ES-I3 (cell line): ENCODE results near the gene DIDO1.

Experiments used
- H3K36me3 ChIP-seq: 2 replicates; pipeline ENCODE4 v1.6.1; 2013; ENCODE audit warnings: mild to moderate bottlenecking, low read length, control low read depth, moderate library complexity; ENCODE audit not compliant: insufficient read depth
- H3K4me1 ChIP-seq: 2 replicates; pipeline ENCODE4 v1.6.1; 2013; ENCODE audit warnings: mild to moderate bottlenecking, control low read depth, low read length; ENCODE audit not compliant: insufficient read depth
- H3K9ac ChIP-seq: 2 replicates; pipeline ENCODE4 v1.6.1; 2013; ENCODE audit warnings: low read depth, mild to moderate bottlenecking, low read length, moderate library complexity
- H3K9me3 ChIP-seq: 2 replicates; pipeline ENCODE4 v1.6.1; 2013; ENCODE audit warnings: mild to moderate bottlenecking, low read length, moderate library complexity; ENCODE audit not compliant: control insufficient read depth, insufficient read depth

Gene DIDO1

DNA sequence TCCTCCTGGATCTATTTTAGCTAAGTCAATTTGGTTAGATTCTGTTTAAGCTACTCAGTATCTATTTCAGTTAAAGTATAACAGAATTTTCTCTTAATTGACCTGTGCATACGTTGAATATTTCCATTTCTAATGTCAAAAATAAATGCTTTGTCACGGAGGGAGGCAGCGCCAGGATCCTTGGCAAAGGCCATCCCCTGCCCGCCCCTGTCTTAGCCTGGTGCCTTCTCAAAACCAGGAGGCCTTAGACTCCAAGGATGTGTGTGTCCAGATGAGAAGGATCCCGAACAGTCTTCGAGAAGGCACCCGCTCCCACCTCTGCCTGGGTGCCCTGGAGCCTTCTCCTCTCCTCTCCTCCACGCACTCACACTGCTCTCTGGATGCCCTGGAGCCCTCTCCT lies 87.0 kb downstream of the DIDO1 start:
- Histone ChIP-seq H3K4me1 (no peaks in the 10 kb centered on the region), H3K9me3 (no peaks in the 10 kb centered on the region), H3K36me3 (peaks cover 12% of the 10 kb centered on the region; the same call in 1 of the 2 replicates), H3K9ac (no peak overlapping the region)

DNA sequence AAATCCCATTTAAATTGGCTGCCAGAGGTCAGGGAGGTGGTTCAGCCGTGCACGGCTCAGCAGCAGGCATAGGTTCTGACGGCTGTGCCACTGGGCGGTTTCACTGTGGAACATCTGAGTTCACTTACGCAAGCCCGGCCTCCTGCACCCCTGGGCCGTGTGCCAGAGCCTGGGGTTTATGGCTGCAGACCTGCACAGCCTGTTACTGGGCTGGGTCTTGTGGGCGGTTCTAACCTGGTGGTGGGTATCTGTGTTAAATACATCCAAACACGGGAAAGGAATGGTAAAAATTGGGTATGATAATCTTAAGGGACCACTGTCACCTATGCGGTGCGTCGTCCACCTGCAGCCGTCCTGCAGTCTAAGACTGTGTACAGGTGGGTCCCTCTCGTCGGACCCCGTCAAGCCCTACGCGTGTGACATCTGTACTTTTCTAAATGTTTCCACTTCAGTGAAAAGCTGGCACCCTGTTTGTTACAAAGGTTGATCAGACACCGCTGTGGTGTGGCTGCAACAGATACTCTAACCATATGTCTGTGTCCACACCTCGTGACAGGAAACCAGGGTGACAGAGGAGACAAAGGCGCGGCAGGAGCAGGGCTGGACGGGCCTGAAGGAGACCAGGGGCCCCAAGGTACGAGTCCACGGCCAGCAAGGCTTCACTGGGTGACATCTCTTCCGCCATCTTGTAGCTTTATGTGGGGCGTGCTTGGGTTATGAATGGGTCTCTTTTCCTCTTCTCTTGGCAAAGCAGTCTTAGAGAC lies 88.0 kb downstream of the DIDO1 start:
- H3K4me1 ChIP-seq: no peaks in the 10 kb centered on the region
- H3K36me3 ChIP-seq: peaks cover 12% of the 10 kb centered on the region; the same call in 1 of the 2 replicates
- H3K9me3 ChIP-seq: no peaks in the 10 kb centered on the region
- no peak overlapping the region for H3K9ac ChIP-seq

DNA sequence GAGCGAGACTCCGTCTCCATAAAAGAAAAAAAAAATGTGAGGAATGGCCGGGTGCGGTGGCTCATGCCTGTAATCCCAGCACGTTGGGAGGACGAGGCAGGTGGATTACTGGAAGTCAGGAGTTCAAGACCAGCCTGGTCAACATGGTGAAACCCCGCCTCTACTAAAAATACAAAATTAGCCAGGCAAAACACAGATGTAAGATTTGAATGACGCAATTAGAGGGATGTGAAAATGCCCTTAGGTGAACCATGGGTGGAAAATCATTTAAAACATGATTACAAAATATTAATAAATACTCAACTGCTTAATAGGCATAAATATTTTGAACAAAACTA lies 88.5 kb downstream of the DIDO1 start:
- Histone ChIP-seq H3K4me1 (peaks cover 2% of the 10 kb centered on the region), H3K9me3 (no peaks in the 10 kb centered on the region), H3K36me3 (peaks cover 12% of the 10 kb centered on the region; the same call in 1 of the 2 replicates), H3K9ac (no peak overlapping the region)

DNA sequence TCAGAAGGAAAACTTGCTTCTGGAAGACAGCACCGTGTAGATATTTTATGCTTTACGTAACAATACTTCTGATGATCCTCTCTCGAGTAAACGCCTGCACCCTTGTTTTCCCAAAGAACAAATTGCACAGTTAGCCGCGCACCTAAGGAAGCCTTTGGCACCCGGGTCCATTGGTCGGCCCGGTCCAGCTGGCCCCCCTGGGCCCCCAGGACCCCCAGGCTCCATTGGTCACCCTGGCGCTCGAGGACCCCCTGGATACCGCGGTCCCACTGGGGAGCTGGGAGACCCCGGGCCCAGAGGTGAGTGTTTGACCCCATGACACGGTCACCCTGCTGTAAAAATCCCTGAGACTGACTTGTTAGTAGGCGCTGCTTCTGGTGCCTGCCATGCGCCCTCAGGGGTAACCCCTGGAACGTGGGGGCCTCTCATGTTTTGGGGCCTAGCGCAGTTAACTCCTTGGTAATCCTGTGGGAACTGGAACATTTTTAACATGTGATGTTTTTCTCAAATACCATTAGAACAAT lies 89.3 kb downstream of the DIDO1 start:
- H3K9me3 ChIP-seq: no peaks in the 10 kb centered on the region
- peaks cover 12% of the 10 kb centered on the region; the same call in 1 of the 2 replicates for H3K36me3 ChIP-seq
- no peak overlapping the region for H3K9ac ChIP-seq
- H3K4me1 ChIP-seq: peaks cover 7% of the 10 kb centered on the region

DNA sequence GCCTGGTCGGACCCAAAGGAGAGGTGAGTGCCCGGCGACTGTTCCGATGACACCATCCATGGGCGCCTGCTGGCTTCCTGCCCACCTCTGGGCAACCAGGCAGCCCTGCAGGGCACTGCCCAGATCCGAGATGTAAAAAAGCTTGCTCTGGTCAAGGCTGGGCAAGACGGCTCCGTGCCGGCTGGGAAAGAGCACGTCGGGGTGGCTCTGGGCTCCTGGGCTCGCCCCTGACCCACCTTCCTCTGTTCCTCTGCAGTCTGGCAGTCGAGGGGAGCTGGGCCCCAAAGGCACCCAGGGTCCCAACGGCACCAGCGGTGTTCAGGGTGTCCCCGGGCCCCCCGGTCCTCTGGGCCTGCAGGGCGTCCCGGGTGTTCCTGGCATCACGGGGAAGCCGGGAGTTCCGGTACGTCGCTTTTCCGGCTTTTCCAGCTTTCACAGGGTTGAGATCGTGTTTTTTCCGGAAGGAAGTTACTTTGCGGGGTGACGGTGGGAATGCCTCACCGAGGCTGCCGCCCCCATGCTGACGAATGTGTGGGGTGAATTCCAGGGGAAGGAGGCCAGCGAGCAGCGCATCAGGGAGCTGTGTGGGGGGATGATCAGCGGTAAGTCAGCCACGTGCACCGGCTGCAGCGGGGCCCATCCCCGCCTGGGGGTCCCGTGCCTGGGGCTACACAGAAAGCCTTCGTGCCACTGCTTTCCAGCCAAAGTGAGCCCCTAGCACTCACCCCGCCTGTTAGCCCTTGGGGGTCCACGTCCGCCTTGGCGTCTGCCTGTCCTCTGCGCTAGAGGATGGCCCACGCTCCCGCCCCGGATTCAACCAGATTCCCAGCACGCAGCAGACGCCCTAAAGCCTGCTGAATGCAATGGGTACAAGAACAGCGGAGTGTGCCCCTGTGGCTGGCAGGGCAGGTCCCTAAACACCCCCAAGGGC lies 90.1 kb downstream of the DIDO1 start:
- Histone ChIP-seq H3K9me3 (no peaks in the 10 kb centered on the region), H3K36me3 (peaks cover 12% of the 10 kb centered on the region; the same call in 1 of the 2 replicates), H3K9ac (no peak overlapping the region), H3K4me1 (peaks cover 14% of the 10 kb centered on the region)

DNA sequence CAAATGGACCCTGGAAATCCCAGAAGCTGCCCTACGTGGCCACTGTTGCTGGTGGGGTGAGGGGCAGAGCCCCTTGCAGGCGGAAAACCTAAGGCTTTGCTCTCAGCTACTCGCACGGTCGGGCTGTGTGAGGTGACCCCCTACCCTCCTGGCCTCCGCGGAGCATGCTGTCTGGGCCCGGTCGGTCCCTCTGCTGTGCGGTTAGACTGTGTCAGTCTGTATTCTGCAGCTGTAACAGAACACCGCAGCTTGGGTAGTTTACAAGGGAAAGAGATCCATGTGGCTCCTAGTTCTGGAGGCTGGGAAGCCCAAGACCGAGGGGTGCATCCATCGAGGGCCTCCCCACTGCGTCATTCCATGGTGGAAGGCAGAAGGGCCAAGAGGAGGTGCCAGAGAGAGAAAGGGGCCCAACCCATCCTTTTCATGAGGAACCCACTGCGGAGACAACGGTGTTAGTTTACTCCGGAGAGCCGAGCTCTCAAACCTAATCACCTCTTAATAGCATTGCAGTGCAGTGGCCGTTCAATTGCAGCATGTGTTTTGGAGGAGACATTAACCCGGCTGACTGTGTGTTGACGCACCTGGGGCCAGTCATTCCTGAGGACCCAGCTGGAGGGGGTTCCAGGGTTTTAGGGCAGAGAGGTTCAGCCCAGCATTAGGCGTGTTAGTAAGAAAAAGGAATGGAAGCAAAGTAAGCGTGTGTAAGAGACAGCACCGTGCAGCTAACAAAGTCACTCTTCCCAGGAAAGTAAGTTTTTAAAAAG lies 91.2 kb downstream of the DIDO1 start:
- Histone ChIP-seq H3K9ac (no peak overlapping the region), H3K36me3 (peaks cover 12% of the 10 kb centered on the region; the same call in 1 of the 2 replicates), H3K9me3 (no peaks in the 10 kb centered on the region), H3K4me1 (peaks cover 14% of the 10 kb centered on the region)

DNA sequence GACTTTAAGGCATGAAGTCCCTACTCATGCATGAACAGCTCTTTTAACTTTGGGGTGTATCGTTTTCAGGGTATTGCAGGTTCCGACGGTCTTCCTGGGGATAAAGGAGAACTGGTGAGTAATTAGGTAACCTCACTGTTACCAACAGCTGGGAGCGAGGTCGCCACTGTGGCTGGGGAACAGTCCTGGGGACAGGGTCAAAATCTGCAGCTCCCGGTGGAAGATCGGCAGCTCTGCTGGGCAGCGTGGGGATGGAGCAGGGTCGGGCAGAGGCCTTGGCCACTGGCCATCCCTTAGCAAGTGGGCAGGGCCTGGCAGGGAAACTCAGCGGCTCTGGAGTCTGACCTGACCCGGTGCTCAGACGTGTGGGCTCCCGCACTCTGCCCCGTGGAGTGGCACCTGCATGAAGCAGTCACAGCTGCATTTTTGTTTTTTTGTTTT lies 93.3 kb downstream of the DIDO1 start:
- H3K9ac ChIP-seq: no peak overlapping the region
- H3K4me1 ChIP-seq: peaks cover 14% of the 10 kb centered on the region
- H3K36me3 ChIP-seq: peaks cover 5% of the 10 kb centered on the region; the same call in 1 of the 2 replicates
- no peaks in the 10 kb centered on the region for H3K9me3 ChIP-seq

DNA sequence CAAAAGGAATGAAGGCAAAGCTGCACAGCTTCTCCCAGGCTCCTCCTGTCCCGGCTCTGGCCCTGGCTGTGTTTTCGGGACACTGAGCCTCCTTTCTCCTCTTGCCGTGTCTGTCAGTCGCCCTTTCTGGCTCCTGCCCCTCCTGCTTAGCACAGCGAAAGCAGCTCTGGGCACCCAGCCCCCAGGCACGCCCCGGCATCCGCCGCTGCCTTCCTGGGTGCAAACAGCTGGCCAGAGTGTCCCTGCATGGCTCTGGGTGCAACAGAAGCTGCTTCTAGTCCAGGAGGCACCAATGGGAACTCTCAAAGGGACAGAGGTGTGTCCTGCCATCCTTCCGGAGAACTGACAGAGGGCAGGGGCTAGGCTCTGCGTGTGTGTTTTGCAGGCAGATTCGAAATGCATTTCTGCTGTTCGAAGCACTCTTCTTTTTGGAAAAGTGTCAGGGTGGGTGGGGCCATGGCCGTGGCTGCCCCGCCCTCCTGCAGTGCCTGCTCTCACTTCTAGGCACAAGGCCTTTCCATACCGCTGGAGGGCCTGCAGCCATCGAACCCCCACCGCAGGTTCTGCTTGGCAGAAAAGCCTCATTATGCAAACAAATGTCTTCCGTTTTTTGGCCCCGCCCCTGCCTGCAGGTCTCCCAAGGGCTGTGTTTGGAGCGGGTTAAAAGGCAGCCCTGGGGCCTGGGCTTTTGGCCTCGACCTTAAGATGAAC lies 93.9 kb downstream of the DIDO1 start:
- H3K4me1 ChIP-seq: peaks cover 14% of the 10 kb centered on the region
- no peak overlapping the region for H3K9ac ChIP-seq
- no peaks in the 10 kb centered on the region for H3K9me3 ChIP-seq
- H3K36me3 ChIP-seq: peaks cover 5% of the 10 kb centered on the region; the same call in 1 of the 2 replicates

DNA sequence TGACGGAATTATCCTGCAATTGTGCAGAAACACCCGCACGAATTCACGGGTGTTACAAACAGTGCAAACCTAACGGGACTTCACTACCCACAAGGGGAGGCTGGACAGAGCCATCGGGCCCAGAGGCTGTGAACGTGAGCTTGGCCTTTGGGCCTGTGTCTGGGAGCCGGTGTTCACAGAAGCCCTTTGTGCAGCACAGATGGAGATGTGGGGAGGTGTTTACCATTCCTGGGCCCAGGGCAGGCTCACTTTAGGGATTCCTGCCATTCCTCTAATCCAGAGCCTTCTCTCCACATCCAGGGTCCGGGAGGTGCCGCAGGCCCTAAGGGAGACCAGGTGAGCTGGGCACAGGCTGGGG lies 94.5 kb downstream of the DIDO1 start:
- Histone ChIP-seq H3K36me3 (peaks cover 5% of the 10 kb centered on the region; the same call in 1 of the 2 replicates), H3K9me3 (no peaks in the 10 kb centered on the region), H3K9ac (no peak overlapping the region), H3K4me1 (peaks cover 14% of the 10 kb centered on the region)

DNA sequence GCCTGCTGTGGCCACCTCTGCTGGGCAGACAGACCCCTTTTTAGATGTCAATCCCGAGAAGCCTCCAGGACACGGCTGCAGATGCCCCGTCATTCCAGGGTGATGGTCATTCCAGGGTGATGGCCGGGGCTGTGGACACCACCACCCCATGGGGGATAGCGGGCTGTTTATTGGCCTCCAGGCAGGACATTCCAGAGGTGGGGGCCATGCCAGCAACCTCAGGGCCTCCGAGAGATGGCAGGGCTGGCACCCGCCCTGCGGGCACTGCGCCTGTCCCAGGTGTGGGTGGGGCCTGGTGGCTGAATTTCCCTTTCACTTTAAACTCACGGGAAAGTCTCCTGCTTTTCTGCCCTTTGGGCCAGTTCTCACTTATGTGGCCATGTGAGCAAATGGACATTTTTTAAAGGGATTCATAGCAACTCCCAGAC lies 94.9 kb downstream of the DIDO1 start:
- no peak overlapping the region for H3K9ac ChIP-seq
- H3K4me1 ChIP-seq: peaks cover 14% of the 10 kb centered on the region
- no peaks in the 10 kb centered on the region for H3K9me3 ChIP-seq
- H3K36me3 ChIP-seq: peaks cover 5% of the 10 kb centered on the region; the same call in 1 of the 2 replicates

DNA sequence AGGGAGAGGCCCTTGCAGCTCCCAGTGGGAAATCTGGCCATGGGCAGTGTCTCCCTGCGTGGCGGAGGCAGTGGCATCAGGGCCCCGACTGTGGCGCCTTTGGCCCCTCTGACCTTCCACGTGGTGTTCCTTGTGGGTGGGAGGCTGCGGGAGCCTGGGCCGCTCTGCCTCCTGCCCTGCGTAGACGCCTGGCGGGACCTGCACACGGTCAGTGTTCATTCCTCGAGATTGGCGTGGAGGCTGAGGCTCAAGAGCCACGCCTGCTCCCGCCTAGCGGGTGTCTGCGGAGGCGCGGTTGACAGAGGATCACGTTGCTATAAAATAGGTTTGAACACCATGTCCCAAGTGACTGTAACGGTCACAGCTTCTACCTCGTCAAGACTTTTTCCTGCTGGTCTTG lies 95.5 kb downstream of the DIDO1 start:
- peaks cover 14% of the 10 kb centered on the region for H3K4me1 ChIP-seq
- H3K9me3 ChIP-seq: no peaks in the 10 kb centered on the region
- H3K36me3 ChIP-seq: peaks cover 5% of the 10 kb centered on the region; the same call in 1 of the 2 replicates
- no peak overlapping the region for H3K9ac ChIP-seq

DNA sequence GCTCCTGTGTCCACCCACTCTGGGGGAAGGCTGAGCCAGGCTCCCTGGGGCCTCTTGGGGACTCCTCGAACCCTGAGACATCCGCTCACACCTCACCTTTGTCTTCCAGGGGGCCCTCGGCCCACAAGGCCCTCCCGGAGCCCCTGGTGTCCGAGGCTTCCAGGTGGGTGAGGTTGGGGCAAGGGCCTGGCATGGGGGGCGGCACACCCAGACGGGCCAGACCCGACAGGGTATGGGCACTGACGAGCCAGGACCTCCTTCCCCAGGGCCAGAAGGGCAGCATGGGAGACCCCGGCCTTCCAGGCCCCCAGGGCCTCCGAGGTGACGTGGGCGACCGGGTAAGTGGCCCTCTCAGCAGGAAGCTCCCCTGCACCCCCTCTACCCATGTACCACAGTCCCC lies 96.1 kb downstream of the DIDO1 start:
- Histone ChIP-seq H3K4me1 (peaks cover 14% of the 10 kb centered on the region), H3K36me3 (peaks cover 5% of the 10 kb centered on the region; the same call in 1 of the 2 replicates), H3K9ac (no peak overlapping the region), H3K9me3 (no peaks in the 10 kb centered on the region)
